Epithelial cell of proximal tubule (primary cell): ENCODE data around the gene SFXN2. TPM values are rescaled to one million over a fixed set of nuclear protein-coding genes. Genes with fewer than 3 reads are reported as not detected.

Experiments used
- DNase-seq: peaks from one replicate; pipeline ENCODE4 v3.0.0-alpha.2; 2011; ENCODE audit warnings: low read depth
- H3K4me3 ChIP-seq: 2 replicates; pipeline ENCODE4 v1.5.1; 2011; ENCODE audit warnings: low read depth, mild to moderate bottlenecking, low read length
- total RNA-seq: library from RNA; depleted of rRNA; stranded (reverse); fragments of >200 nt; gene quantifications from 2 replicates; pipeline ENCODE4 v1.2.3, GENCODE V29; 2015
- TF ChIP-seq, protein P1 (sequence below): conservative IDR thresholded peaks from 2 replicates; pipeline ENCODE4 v1.5.1; 2012; ENCODE audit warnings: low read depth, mild to moderate bottlenecking, low read length

The SFXN2 gene
- total RNA-seq, 1 donor from 2014 or later = 5.3 TPM

DNA sequence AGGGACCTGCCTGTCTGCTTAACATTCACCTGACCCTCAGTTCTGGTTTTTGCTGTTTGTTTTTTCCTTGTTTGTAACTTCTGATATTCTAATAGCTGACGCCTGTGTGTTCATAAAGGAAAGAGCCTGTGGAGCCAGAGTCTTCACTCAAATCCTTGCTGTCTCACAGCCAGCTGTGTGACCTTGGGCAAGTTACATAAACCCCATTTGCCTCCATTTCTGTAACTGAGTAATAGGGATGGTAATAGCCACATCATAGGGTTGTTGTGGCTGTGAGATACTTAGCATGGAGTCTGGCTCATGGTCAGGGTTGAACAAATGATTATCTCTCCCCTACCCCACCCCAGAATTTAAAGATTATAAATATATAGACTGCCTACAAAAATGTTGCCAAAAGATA lies 56.4 kb downstream of the SFXN2 start:
- no peak overlapping the region for H3K4me3 ChIP-seq
- no peak for DNase-seq
- TF ChIP-seq, protein P1, sequence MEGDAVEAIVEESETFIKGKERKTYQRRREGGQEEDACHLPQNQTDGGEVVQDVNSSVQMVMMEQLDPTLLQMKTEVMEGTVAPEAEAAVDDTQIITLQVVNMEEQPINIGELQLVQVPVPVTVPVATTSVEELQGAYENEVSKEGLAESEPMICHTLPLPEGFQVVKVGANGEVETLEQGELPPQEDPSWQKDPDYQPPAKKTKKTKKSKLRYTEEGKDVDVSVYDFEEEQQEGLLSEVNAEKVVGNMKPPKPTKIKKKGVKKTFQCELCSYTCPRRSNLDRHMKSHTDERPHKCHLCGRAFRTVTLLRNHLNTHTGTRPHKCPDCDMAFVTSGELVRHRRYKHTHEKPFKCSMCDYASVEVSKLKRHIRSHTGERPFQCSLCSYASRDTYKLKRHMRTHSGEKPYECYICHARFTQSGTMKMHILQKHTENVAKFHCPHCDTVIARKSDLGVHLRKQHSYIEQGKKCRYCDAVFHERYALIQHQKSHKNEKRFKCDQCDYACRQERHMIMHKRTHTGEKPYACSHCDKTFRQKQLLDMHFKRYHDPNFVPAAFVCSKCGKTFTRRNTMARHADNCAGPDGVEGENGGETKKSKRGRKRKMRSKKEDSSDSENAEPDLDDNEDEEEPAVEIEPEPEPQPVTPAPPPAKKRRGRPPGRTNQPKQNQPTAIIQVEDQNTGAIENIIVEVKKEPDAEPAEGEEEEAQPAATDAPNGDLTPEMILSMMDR = no peak

DNA sequence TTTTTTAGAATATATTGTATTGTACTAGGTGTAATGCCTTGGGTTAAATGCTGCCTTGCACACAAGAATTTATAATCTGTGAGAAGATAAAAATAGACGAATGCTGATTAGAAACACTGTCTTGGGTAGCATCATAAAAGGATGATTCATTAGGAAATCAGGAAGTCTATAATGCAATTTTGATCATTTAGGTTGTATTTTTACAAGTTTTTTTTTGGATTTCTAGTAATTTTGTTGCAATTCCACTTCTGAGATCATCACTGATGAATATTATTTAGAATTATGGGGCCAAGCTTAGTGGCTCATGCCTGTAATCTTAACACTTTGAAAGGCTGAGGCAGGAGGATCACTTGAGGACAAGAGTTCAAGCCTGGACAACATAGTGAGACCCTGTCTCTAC lies 58.9 kb downstream of the SFXN2 start:
- TF ChIP-seq, protein P1 = no peak
- DNase-seq = no peak
- H3K4me3 ChIP-seq = no peak overlapping the region

DNA sequence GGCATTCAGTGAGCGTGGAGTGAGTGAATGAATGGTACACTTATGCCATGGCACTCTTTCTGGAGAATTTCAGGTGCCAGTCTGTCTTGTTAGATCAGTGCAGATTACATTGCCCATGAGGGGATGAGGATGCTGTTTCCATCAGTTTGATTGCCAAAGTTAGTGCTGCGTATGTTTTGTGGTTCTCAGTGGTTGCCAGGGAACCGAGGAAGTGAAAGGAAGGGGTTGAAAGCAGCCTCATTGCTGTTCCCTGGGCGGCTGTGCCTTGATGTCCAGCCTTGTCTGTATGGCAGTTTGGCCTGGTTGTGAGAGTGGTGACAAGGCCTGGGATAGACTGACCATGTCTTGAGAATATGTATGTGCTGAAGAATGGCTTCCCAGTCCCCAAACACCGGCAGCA lies 59.5 kb downstream of the SFXN2 start:
- DNase-seq = no peak
- TF ChIP-seq, protein P1 = no peak

GRCh38 chr10:102775201-102775934 lies 60.9 kb downstream of the SFXN2 start:
- DNase-seq = no peak
- TF ChIP-seq, protein P1 = no peak
- peak overlapping the region; percentile 40 for H3K4me3 ChIP-seq

More for the DNA sequence above, 59.5 kb downstream of the SFXN2 start:
- no peak overlapping the region for H3K4me3 ChIP-seq

DNA sequence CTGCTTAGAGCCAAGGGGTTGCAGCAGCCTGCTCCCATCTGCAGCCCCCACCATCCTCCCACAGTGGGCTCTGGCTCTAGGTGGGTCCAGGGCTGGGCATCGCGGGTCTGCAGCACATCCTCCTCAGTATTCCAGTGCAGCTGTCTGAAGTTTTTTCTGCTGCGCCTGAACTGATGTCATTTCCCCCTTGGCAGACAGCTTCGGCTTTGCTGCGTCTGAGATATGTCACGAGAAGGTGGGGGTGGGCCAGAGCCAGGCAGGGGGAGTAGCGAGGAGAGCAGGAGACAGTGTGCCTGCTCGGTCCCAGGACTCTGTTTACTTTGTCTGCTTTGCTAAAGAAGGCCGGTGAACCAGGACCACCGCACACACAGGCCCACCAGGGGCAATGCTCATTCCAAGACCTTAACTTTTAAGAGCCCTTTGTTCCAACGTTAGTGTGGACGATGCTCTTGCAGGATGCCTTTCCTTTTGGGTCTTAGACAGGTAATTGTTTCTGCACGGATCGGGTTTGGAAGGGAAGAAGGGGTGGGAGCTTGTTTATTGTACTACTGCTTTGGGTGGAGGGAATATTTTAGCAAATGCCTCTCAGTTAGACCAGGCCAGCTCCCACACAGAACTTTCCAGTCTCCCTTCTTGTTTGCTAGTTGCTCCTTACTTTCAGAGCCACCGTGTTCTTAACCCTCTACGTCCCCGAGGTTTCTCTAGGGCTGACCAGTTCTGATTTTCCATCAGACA lies 61.7 kb downstream of the SFXN2 start:
- DNase-seq = no peak
- TF ChIP-seq, protein P1 = no peak
- H3K4me3 ChIP-seq = peak overlapping the region; percentile 40

DNA sequence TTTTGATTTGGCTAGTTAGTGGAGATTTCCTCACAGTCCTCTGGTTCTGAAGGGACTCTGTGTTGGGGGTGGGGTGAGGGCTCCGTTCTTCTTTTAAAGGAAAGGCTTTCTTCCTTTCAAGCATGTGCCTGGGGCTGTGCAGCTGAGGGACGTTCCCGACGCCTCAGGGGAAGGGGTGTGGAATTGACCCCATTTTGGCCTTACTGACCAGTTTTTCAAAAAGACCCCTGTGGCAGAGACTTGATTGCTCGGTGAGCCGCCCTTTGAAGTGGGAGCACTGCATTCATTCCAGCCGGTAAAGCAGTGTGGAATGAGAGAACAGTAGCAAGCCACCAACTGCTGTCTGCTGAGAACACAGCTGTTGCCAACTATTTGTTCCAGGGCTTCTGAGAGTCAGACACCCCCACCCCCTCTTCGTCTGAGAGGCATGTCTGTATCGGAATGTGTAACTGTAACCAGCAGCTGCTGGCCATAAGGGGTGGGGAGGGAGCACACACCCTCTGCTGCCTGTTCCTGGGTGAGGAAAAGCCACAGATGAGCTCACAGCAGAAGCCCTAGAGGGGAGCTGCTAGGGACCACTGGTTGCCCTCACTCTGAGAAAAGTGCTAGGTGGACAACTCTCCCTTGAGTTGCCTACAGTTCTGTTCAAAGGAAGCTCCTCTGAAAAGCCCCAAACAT lies 62.5 kb downstream of the SFXN2 start:
- DNase-seq = peak; percentile 75
- TF ChIP-seq, protein P1 = peak; percentile 9
- H3K4me3 ChIP-seq = peak overlapping the region; percentile 40
